Tibial artery (tissue), 4 donors: ENCODE results near the gene ERGIC1.

Experiments used
- DNase-seq, 2 donors: peaks; one replicate each; pipeline ENCODE4 v3.0.0-alpha.2; 2019
- H3K27ac ChIP-seq, 2 donors: fragments of 200-600 bp; sonication (generic) in 1 of 2; 1 replicate in 1 of 2; 2 replicates in 1 of 2; pipeline ENCODE4 v1.5.1; 2018 to 2019; ENCODE audit warnings: mild to moderate bottlenecking in 1 of 2
- H3K27me3 ChIP-seq, 2 donors: fragments of 200-600 bp; sonication (generic) in 1 of 2; one replicate each; pipeline versions ENCODE4 v1.5.1 to v1.6.0; 2016 to 2019
- H3K36me3 ChIP-seq, 3 donors: fragments of 200-600 bp; sonication (generic) in 2 of 3; one replicate each; pipeline ENCODE4 v1.5.1; 2016 to 2019; ENCODE audit warnings: mild to moderate bottlenecking in 2 of 3
- H3K4me1 ChIP-seq, 4 donors: fragments of 200-600 bp; sonication (generic) in 2 of 4; 1 replicate in 3 of 4; 2 replicates in 1 of 4; pipeline ENCODE4 v1.5.1; 2016 to 2019
- H3K4me3 ChIP-seq, 2 donors: fragments of 200-600 bp; sonication (generic) in 1 of 2; 1 replicate in 1 of 2; 2 replicates in 1 of 2; pipeline ENCODE4 v1.5.1; 2018 to 2019; ENCODE audit warnings: mild to moderate bottlenecking in 2 of 2
- H3K9me3 ChIP-seq, 3 donors: fragments of 200-600 bp; sonication (generic) in 1 of 3; one replicate each; pipeline ENCODE4 v1.5.1; 2016 to 2019
- CTCF ChIP-seq, 2 experiments: fragments of 200-600 bp in 1 of 2; fragments of 450-650 bp in 1 of 2; IDR thresholded peaks; one replicate each; pipeline ENCODE4 v1.5.1; 2017 to 2019; ENCODE audit warnings: antibody characterized with exemption in 2 of 2, mild to moderate bottlenecking in 1 of 2, moderate library complexity in 1 of 2
- intact Hi-C: fragments of 100-400 bp; cut with DNase I; formaldehyde crosslinking; loops from one replicate; pipeline ENCODE4 v1.15.0; 2023; ENCODE audit warnings: low total_unique reads

ERGIC1 gene

GRCh38 chr5:172923539-172923938 is 89.5 kb downstream of the ERGIC1 start:
- H3K27ac ChIP-seq: peak overlapping the region in 1 of 2 donors; percentile 3
- H3K4me1 ChIP-seq: peaks cover 0 to 22% (median 13%) of the 10 kb centered on the region in 4 donors
- no peak for TF ChIP-seq CTCF (IDR thresholded peaks at IDR 0.05)
- peaks cover 30 to 95% (median 83%) of the 10 kb centered on the region in 3 donors for H3K36me3 ChIP-seq
- no peak for DNase-seq
- H3K4me3 ChIP-seq: no peak overlapping the region
- intact Hi-C loops: no loop called here
- no peaks in the 10 kb centered on the region for H3K27me3 ChIP-seq
- H3K9me3 ChIP-seq: no peaks in the 10 kb centered on the region

- no peak for TF ChIP-seq CTCF (IDR thresholded peaks at IDR 0.05)
- H3K4me3 ChIP-seq: no peak overlapping the region
- intact Hi-C loops: no loop called here
- no peak for DNase-seq
- peak overlapping the region in 1 of 2 donors; percentile 25 for H3K27ac ChIP-seq
- peaks cover 0 to 6% (median 0%) of the 10 kb centered on the region in 4 donors for H3K4me1 ChIP-seq
- H3K27me3 ChIP-seq: no peaks in the 10 kb centered on the region
- H3K9me3 ChIP-seq: no peaks in the 10 kb centered on the region
- peaks cover 23 to 79% (median 65%) of the 10 kb centered on the region in 3 donors for H3K36me3 ChIP-seq
Observed at GRCh38 chr5:172925336-172925948, 91.4 kb downstream of the ERGIC1 start.

- H3K27ac ChIP-seq: peak overlapping the region in 1 of 2 donors; percentile 25
- intact Hi-C loops: no loop called here
- H3K36me3 ChIP-seq: peaks cover 23 to 73% (median 59%) of the 10 kb centered on the region in 3 donors
Observed at GRCh38 chr5:172926008-172926523, 92.0 kb downstream of the ERGIC1 start.

GRCh38 chr5:172926796-172927195 is 92.7 kb downstream of the ERGIC1 start:
- TF ChIP-seq CTCF (IDR thresholded peaks at IDR 0.05): no peak
- Histone ChIP-seq H3K36me3 (peaks cover 22 to 66% (median 52%) of the 10 kb centered on the region in 3 donors), H3K9me3 (no peaks in the 10 kb centered on the region), H3K4me3 (no peak overlapping the region), H3K4me1 (peaks cover 0 to 15% (median 10%) of the 10 kb centered on the region in 4 donors), H3K27me3 (no peaks in the 10 kb centered on the region), H3K27ac (no peak overlapping the region)
- intact Hi-C loops: no loop called here
- DNase-seq: no peak

More at GRCh38 chr5:172926008-172926523, 92.0 kb downstream of the ERGIC1 start:
- H3K9me3 ChIP-seq: no peaks in the 10 kb centered on the region
- no peaks in the 10 kb centered on the region for H3K27me3 ChIP-seq
- H3K4me1 ChIP-seq: peaks cover 0 to 8% (median 4%) of the 10 kb centered on the region in 4 donors
- TF ChIP-seq CTCF (IDR thresholded peaks at IDR 0.05): no peak
- DNase-seq: no peak
- no peak overlapping the region for H3K4me3 ChIP-seq

- Histone ChIP-seq H3K9me3 (no peaks in the 10 kb centered on the region), H3K4me3 (no peak overlapping the region), H3K4me1 (peaks cover 0 to 27% (median 21%) of the 10 kb centered on the region in 4 donors), H3K27ac (no peak overlapping the region), H3K36me3 (peaks cover 16 to 62% (median 43%) of the 10 kb centered on the region in 3 donors), H3K27me3 (no peaks in the 10 kb centered on the region)
- DNase-seq: no peak
- intact Hi-C loops: no loop called here
- TF ChIP-seq CTCF (IDR thresholded peaks at IDR 0.05): no peak
Observed at GRCh38 chr5:172929371-172929838, 95.4 kb downstream of the ERGIC1 start.
